HEK293 (cell line): ENCODE data around the gene LAX1.

Experiments
- SP2 ChIP-seq: fragments of 450-650 bp; formaldehyde crosslinking; IDR thresholded peaks from 2 replicates; pipeline ENCODE4 v1.5.1; 2016; ENCODE audit warnings: missing biosample characterization, missing genetic modification characterization
- ZNF623 ChIP-seq: fragments of 450-650 bp; formaldehyde crosslinking; IDR thresholded peaks from 2 replicates; pipeline ENCODE4 v1.5.1; 2016; ENCODE audit warnings: missing biosample characterization, missing genetic modification characterization

DNA sequence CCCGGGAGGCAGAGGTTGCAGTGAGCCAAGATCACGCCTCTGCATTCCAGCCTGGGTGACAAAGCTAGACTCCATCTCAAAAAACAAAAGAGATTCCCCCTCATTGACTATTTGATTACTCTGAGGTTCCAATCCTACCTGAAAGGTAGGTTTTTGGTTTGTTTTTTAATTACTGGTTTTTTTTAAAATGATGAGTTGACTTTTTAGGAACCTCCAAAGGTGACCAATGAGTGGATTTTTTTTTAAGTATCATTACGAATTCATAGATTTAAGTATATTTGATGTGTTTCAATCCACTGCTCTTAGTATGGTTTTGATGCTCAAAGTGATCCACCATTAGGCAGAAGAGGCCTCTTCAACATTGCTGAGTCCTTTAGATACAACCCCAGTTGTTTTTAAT is 47.9 kb upstream of the LAX1 start:
- TF ChIP-seq ZNF623 (tag by site-specific recombination) (no peak), SP2 (tag by site-specific recombination) (no peak)
